Fibroblast of skin of right biceps (primary cell): ENCODE data around the gene BCAS1.
A peak's percentile ranks its signal among the peaks of the same experiment; 100 is the strongest.

Experiments used
- DNase-seq: peaks from one replicate; pipeline ENCODE4 v3.0.0-alpha.2; 2013

The BCAS1 gene, protein sequence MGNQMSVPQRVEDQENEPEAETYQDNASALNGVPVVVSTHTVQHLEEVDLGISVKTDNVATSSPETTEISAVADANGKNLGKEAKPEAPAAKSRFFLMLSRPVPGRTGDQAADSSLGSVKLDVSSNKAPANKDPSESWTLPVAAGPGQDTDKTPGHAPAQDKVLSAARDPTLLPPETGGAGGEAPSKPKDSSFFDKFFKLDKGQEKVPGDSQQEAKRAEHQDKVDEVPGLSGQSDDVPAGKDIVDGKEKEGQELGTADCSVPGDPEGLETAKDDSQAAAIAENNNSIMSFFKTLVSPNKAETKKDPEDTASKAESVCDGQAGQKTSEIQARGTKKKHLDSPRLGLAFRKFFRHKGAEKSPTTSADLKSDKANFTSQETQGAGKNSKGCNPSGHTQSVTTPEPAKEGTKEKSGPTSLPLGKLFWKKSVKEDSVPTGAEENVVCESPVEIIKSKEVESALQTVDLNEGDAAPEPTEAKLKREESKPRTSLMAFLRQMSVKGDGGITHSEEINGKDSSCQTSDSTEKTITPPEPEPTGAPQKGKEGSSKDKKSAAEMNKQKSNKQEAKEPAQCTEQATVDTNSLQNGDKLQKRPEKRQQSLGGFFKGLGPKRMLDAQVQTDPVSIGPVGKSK

DNA sequence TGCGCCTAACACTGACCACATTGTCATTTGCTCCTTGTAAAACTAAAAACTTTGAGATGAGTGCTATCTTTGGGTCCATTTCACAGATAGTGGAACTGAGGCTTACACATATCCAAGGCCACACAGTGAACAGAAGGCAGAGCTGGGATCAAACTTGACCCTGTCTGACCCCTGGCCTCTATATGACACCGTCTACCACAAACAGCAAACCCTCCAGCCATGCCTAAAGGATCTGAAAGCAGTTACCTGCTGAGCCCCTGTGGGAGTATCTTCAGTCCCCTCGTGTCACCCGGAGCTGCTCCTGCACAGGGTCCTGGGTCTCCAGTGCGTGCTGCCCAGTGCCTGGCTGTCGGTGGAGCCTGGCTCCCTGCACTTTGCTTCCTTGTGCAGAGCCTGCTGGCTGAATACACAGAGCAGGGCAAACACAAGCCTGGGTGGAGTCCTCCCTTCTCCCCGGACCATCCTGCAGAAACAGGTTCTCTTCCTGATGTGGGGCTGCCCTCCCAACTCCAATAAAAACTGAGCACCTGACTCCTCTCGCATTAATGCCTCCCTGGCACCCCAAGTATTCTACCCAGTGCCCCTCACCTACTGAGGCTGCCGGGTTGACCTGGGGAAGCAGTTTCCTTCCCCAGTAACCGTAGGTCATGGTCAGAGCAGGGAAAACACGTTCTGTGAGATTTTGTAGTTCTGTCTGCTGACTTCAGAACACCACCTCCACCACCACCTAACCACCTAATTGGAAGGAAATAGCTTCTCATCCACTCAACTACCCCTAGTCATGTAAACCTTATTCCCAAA lies at the start of gene BCAS1:
TSS of gene BCAS1 (minus strand) at position 408 of the 801 bp plus-strand sequence. CDS start 11,876 bp downstream, outside the sequence.
- DNase-seq: no peak

DNA sequence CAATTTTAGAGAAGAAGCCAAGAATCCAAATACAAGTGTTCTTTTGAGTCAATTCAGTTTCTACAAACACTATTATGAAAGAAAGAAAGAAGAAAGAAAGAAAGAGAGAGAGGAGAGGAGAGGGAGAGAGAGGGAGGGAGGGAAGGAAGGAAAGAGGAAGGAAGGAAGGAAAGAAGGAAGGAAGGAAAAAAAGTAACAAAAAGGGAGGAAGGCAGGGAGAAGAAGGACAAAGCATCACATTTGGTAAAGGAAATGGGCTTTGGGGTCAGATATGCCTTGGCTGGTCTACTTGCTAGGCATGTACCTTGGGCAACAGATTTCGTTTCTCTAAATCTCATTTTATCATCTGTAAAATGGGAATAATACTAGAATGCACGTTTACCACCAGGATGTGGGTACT lies 49.4 kb upstream of the BCAS1 start:
- DNase-seq: no peak

DNA sequence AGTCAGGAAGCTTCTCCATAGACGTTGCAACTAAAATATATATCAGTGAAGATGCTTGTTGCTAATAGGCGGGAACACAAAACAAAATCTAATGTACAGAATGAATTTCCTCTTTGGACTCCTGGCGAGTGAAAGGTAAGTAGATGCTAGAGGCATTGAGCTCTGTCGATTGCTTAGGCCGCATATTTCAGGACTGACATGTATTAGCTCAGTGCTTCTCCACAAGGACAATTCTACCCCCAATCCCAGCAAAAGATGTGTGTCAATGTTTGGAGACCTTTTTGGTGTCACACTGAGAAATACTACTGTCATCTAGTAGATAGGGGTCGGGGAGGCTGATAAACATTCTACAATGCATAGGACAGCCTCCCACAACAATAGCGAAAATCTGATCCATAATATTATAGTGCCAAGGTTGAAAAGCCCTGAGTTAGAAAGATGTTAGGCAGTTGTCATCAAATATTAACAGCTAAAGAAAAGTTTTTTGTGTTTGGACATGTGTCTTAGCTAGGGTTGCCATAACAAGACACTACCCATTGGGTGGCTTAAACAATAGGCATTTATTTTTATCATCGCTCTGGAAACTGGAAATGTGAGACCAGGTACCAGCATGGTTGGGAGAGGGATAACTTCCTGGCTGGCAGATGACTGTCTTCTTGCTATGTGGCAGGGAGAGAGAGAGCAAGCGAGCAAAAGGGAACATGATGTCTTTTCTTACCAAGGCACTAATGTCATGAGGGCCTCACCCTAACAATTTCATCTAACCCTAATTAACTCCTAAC lies 48.0 kb upstream of the BCAS1 start:
- DNase-seq: no peak

- no peak for DNase-seq
Measured at GRCh38 chr20:54116550-54117235, 46.3 kb upstream of the BCAS1 start.

DNA sequence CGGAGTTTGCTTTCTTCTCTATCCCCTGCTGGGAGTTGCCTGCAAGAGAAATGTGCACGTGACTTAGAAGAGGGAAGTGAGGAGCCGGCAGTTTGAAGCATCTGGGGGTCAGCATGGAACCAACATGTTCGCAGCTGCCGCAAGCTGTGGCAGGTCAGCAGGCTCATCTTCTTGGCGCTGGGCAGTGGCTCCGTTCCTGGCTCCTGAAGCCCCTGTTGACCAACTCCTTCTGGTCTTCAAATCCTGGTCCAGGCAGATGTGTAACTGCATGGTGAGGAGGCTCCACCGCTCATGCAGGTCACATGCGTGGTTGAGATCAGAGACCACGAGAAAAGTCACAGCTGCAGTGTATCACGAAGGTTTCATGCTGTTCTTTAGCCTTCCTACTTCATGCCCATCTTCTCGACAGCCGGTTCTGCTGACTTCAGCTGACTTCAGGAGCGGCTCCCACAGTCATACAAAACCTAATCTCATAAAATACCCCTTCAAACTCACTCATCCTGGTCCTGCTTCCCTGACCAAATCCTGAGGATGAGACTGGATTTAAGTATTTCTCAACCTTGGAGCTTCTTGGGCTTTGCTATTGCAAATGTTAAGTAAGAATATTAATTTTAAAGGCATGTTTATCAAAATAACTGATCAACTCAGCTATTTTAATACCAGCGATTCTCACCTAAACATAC lies 44.9 kb upstream of the BCAS1 start:
- peak; percentile 30 for DNase-seq

DNA sequence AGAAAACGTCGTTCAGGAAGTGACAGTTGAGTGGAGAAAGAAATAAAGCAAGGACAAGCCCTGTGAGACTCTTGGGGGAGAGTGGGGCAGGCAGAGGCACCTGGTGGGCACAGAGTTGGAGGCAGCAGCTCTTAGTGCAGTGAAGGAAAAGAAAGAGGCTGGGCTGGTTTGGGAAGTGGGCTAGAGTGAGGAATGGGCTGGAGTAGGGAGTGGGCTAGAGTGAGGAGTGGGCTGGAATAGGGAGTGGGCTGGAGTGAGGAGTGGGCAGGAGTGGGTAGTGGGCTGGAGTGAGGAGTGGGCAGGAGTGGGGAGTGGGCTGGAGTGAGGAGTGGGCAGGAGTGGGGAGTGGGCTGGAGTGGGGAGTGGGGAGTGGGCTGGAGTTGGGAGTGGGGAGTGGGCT lies 43.7 kb upstream of the BCAS1 start:
- no peak for DNase-seq

DNA sequence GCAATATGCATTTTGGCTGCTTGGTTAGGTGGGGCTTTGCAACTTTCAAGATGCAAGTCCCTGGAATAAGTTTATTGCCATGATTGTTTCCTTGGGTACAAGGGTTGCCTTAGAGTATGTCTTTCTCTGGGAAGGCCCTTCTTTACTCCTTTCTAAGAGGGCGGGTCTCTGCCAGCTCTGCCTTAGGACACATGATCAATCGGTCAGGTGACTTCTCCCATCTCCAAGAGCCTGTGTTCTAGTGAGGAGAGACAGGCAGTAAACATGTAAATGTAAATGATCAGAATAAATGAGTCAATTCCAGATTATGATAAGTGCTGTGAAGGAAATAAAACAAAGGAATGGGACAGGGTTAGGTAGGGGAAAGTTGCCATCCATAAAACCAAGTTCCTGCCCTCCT lies 43.2 kb upstream of the BCAS1 start:
- DNase-seq: no peak

- DNase-seq: no peak
Measured at GRCh38 chr20:54112221-54112884, 42.0 kb upstream of the BCAS1 start.

- no peak for DNase-seq
Measured at GRCh38 chr20:54111460-54111859, 41.1 kb upstream of the BCAS1 start.

DNA sequence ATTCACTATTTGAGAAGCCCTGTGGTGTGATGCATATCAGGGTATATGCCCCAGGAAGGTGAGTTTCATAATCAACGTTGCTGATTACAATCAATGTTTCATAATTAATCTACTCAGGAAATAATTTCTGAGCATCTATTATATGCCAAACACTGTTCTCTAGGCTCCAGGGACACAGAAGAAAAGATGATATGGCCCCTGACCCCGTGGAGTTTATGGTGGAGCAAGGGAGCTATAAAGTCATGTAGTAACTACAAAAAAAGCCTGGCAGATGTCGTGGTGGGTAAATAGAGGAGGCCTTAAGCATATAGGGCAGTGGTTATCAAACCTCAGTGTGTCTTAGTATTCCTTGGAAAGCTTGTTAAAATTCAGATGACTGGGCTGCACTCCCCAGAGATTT lies 40.1 kb upstream of the BCAS1 start:
- DNase-seq: no peak

DNA sequence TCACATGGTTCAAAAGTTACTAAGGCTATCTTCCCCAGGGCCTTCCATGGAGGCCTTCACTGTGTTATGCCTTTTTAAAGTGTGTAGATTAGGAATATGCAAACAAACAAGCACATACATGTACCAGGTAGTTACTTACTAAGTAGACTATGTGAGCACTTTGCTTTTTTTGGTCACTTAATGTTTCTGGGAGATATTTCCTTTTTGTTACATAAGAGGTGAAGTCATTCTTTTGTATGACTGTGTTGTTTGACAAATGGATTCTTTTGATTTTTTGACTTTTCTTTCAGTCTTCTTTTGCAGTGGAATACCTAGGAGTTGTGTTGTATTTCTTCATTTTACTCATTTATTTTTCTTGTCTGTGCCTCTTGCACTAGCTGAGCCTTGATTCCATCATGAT lies 39.6 kb upstream of the BCAS1 start:
- DNase-seq: no peak

- no peak for DNase-seq
Measured at GRCh38 chr20:54108817-54109216, 38.4 kb upstream of the BCAS1 start.

DNA sequence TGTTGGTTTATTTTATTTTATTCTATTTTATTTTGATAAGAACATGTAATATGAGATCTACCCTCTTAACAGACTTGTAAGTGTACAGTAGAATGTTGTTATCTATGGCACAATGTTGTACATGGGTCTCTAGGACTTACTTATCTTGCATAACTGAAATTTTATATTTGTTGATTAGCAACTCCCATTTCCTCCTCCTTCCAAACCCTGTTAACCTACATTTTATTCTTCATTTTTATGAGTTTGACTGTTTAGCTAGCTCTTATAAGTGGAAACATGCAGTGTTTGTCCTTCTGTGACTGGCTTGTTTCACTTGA lies 37.9 kb upstream of the BCAS1 start:
- no peak for DNase-seq

DNA sequence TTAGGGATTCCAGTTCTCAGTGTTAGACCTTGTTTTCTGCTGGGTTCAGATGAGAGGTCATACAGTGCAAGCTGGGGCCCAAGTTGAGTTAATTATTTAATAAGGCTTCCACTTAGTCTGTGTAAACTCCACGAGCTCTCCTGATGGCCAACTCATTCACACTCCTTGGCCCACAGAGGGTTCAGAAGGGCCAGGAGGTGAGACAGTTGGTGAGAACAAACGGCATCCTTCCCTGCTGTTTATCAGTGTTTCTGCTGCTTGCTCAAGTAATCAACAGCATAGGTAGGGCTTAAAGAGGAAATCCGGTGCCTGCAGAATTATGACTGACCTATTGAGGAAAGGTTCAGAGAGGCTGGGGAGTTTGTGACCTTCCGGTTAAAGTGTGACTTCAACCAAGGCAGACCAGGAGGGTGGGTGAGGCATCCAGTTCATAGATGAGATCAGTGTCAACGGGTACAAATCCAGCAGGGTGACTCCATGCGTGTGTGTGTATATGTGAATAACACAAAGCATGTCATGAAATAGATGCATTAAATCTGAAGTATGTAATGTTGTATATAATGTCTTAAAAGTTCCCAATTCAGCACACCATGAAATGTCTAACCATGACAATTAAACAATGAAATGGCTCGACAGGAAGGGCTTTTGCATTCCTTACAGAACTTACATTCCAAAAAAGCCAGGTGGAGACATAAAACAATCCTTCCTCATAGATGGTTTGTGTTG lies 37.4 kb upstream of the BCAS1 start:
- DNase-seq: no peak

DNA sequence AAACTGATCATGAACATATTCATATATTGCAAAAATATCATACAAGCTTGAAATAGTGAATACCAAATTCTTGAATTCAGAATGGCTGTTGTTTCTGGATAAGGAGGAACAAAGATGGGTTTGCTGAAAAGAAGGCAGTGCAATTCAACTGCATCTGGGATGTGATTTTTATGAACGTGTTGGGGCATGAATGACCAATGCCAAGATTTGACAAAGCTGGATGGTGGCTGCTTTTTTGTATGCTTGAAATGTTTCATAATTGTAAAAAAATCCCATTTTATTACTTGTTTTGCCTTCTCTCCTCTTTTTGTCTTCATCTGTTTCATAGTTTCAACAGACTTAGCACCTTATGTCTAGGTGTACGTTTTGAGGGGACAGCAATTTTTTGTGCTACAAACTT lies 36.8 kb upstream of the BCAS1 start:
- no peak for DNase-seq

DNA sequence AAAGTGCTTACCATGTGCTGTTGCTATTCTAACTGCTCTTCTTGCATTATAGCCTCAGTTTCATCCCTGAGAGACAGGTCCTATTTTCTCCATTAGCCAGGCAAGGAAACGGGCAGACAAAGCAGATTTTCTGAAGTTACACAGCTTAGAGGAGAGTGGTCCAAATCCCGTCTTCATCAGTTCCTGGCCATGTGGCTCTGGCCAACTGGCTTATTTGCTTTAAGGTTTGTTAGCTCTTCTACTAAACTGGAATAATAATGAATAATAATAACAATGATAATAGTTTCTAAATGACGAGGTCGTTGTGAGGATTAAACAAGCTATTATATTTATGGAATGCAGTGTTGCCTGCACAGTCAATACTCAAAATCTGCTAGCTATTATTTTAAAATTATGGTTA lies 35.8 kb upstream of the BCAS1 start:
- no peak for DNase-seq

DNA sequence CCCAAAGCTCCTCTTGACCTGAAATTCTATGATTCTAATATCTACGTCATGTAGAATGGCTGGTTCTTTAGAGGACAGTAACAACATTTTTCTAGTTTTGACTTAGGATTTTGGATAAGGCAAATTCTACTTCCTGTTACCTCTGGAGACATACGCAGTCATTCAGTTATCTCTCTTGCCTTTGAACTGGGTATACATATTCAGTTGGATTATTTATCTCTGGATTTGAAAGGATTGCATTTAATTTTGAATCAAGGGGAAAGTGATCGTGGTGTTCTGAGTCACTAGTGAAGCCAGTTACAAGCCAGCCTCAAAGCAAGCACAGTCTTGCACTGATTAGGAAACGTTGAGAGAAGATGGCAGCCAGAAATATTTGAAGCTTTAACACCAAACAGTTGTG lies 35.3 kb upstream of the BCAS1 start:
- no peak for DNase-seq

GRCh38 chr20:54104781-54105180 lies 34.4 kb upstream of the BCAS1 start:
- no peak for DNase-seq

- DNase-seq: no peak
Measured at GRCh38 chr20:54103762-54104600, 33.6 kb upstream of the BCAS1 start.
